Pulmonary artery endothelial cell (primary cell): Measurements from ENCODE around the gene TSPY1. TPM values are rescaled to one million over a fixed set of nuclear protein-coding genes. Genes with fewer than 3 reads are reported as not detected.
"Not testable (repeated sequence)": the region's sequence is repeated elsewhere in the genome, so short reads cannot be mapped to it uniquely, and the experiment has no call there.

Experiments used
- DNase-seq: peaks from one replicate; pipeline ENCODE4 v3.0.0-alpha.2; 2011; ENCODE audit warnings: low read depth, low spot score
- total RNA-seq: library from RNA; depleted of rRNA; stranded (reverse); fragments of >200 nt; gene quantifications from 2 replicates; pipeline ENCODE4 v1.2.3, GENCODE V29; 2014

Gene TSPY1
- not detected in 2 replicates for total RNA-seq

GRCh38 chrY:9466655-9467054 lies at the start of gene TSPY1:
TSS of gene TSPY1 (plus strand) at chrY:9466955. CDS start at chrY:9467001, 46 bp downstream.
- not testable (repeated sequence) for DNase-seq

GRCh38 chrY:9486967-9487366 lies 20.2 kb downstream of the TSPY1 start, which contains the start of gene TSPY9:
TSS of gene TSPY9 (plus strand) at chrY:9487267. CDS start at chrY:9487313, 46 bp downstream.
- not testable (repeated sequence) for DNase-seq

GRCh38 chrY:9504396-9504795 lies 37.6 kb downstream of the TSPY1 start:
- DNase-seq: not testable (repeated sequence)

- not testable (repeated sequence) for DNase-seq
These were observed 49.5 kb downstream of the TSPY1 start for GRCh38 chrY:9516287-9516686.

Other genes starting within 250 kb of the TSPY1 start
- not detected in 2 replicates for gene TSPY4, start 129.5 kb upstream of the TSPY1 start, total RNA-seq
- not detected in 2 replicates for gene TSPY8, start 109.2 kb upstream of the TSPY1 start, total RNA-seq
- gene TSPY3, start 68.5 kb upstream of the TSPY1 start, total RNA-seq: not detected in 2 replicates
- not detected in 2 replicates for gene TSPY9, start 20.3 kb downstream of the TSPY1 start, total RNA-seq
- gene TSPY10, start 60.9 kb downstream of the TSPY1 start, total RNA-seq: not detected in 2 replicates